Colonic mucosa (tissue), 4 donors: Measurements from ENCODE around the gene TCP1. TPM values are rescaled to one million over a fixed set of nuclear protein-coding genes. Genes with fewer than 3 reads are reported as not detected.
"Not testable (repeated sequence)": the region's sequence is repeated elsewhere in the genome, so short reads cannot be mapped to it uniquely, and the experiment has no call there.

ENCODE experiments used
- DNase-seq: peaks from one replicate; pipeline ENCODE4 v3.0.0-alpha.2; 2020
- H3K27ac ChIP-seq: fragments of 200-600 bp; one replicate; pipeline ENCODE4 v1.8.0; 2021
- H3K27me3 ChIP-seq: fragments of 200-600 bp; one replicate; pipeline ENCODE4 v1.8.0; 2021
- H3K36me3 ChIP-seq: fragments of 200-600 bp; one replicate; pipeline ENCODE4 v1.8.0; 2021
- H3K4me1 ChIP-seq: fragments of 200-600 bp; one replicate; pipeline ENCODE4 v1.8.0; 2021; ENCODE audit warnings: mild to moderate bottlenecking
- H3K4me3 ChIP-seq: fragments of 200-600 bp; one replicate; pipeline ENCODE4 v1.8.0; 2021
- H3K9ac ChIP-seq, 2 donors: one replicate each; pipeline ENCODE4 v1.7.0; 2013; ENCODE audit warnings: control low read depth in 2 of 2, low read depth in 2 of 2, low read length in 2 of 2
- H3K9me3 ChIP-seq: fragments of 200-600 bp; one replicate; pipeline ENCODE4 v1.8.0; 2021
- CTCF ChIP-seq: fragments of 200-600 bp; IDR thresholded peaks from one replicate; pipeline ENCODE4 v1.8.0; 2022; ENCODE audit warnings: antibody characterized with exemption, mild to moderate bottlenecking
- intact Hi-C: fragments of 100-400 bp; cut with DNase I; formaldehyde crosslinking; loops from one replicate; pipeline ENCODE4 v1.14.1; 2022
- total RNA-seq, 2 donors: library from RNA; stranded (reverse); fragmentation: NEBNext Ultra II Directional in 1 of 2; extraction: Animal tissue kit (Norgen Biotek cat#: 25700) in 1 of 2; gene quantifications; one replicate each; pipeline ENCODE4 v1.2.1, GENCODE V29; 2021
- donor health status: healthy.
- donor health status: DM: no; HTN: no; CAD: no.
- donor health status: DM: no; HTN: no; CAD: no.

Gene TCP1
- total RNA-seq, 2 donors from 2014 or later, result 163 to 294 TPM

GRCh38 chr6:159821122-159821521, 31.7 kb upstream of the TCP1 start:
- Histone ChIP-seq H3K9me3 (no peaks in the 10 kb centered on the region), H3K27me3 (no peaks in the 10 kb centered on the region), H3K27ac (no peak overlapping the region), H3K4me1 (no peaks in the 10 kb centered on the region), H3K36me3 (no peaks in the 10 kb centered on the region), H3K9ac (no peak overlapping the region), H3K4me3 (no peak overlapping the region)
- no peak for DNase-seq
- no peak for TF ChIP-seq CTCF
- intact Hi-C loops, result no loop called here

GRCh38 chr6:159819932-159820640, 30.7 kb upstream of the TCP1 start:
- intact Hi-C loops, result no loop called here
- no peak overlapping the region for H3K27ac ChIP-seq
- DNase-seq, result no peak
- no peaks in the 10 kb centered on the region for H3K9me3 ChIP-seq
- no peak overlapping the region for H3K4me3 ChIP-seq
- H3K36me3 ChIP-seq, result no peaks in the 10 kb centered on the region
- H3K4me1 ChIP-seq, result no peaks in the 10 kb centered on the region
- no peak for TF ChIP-seq CTCF
- no peak overlapping the region for H3K9ac ChIP-seq
- H3K27me3 ChIP-seq, result no peaks in the 10 kb centered on the region

GRCh38 chr6:159819098-159819497, 29.7 kb upstream of the TCP1 start:
- Histone ChIP-seq H3K27me3 (no peaks in the 10 kb centered on the region), H3K27ac (no peak overlapping the region), H3K9me3 (no peaks in the 10 kb centered on the region), H3K9ac (no peak overlapping the region), H3K4me3 (no peak overlapping the region), H3K4me1 (no peaks in the 10 kb centered on the region), H3K36me3 (no peaks in the 10 kb centered on the region)
- intact Hi-C loops, result no loop called here
- no peak for TF ChIP-seq CTCF
- DNase-seq, result no peak

GRCh38 chr6:159817951-159818739, 28.7 kb upstream of the TCP1 start:
- H3K9ac ChIP-seq, result no peak overlapping the region
- H3K4me1 ChIP-seq, result no peaks in the 10 kb centered on the region
- no peak overlapping the region for H3K4me3 ChIP-seq
- DNase-seq, result no peak
- H3K27me3 ChIP-seq, result no peaks in the 10 kb centered on the region
- TF ChIP-seq CTCF, result no peak
- H3K27ac ChIP-seq, result no peak overlapping the region
- intact Hi-C loops, result no loop called here
- no peaks in the 10 kb centered on the region for H3K36me3 ChIP-seq
- H3K9me3 ChIP-seq, result no peaks in the 10 kb centered on the region

- H3K4me3 ChIP-seq, H3K9me3 ChIP-seq, H3K27ac ChIP-seq, H3K9ac ChIP-seq, H3K27me3 ChIP-seq, H3K4me1 ChIP-seq, intact Hi-C loops, H3K36me3 ChIP-seq: not testable (repeated sequence)
- peak; percentile 36 for DNase-seq
Measured at GRCh38 chr6:159816775-159817174, 27.4 kb upstream of the TCP1 start.

- H3K9ac ChIP-seq, result no peak overlapping the region
- no peaks in the 10 kb centered on the region for H3K9me3 ChIP-seq
- no peak for DNase-seq
- no peaks in the 10 kb centered on the region for H3K27me3 ChIP-seq
- no peaks in the 10 kb centered on the region for H3K36me3 ChIP-seq
- intact Hi-C loops, result no loop called here
- no peaks in the 10 kb centered on the region for H3K4me1 ChIP-seq
- no peak for TF ChIP-seq CTCF
- H3K27ac ChIP-seq, result no peak overlapping the region
- H3K4me3 ChIP-seq, result no peak overlapping the region
Measured at GRCh38 chr6:159815410-159815809, 26.0 kb upstream of the TCP1 start.
